IPS-18c (cell line): ENCODE measurements around the gene SESN1.
"Not testable (repeated sequence)": the region's sequence is repeated elsewhere in the genome, so short reads cannot be mapped to it uniquely, and the experiment has no call there.

Experiments used
- H3K4me3 ChIP-seq: 2 replicates; pipeline ENCODE4 v1.7.0; 2013; ENCODE audit warnings: low read depth, mild to moderate bottlenecking, low read length, moderate library complexity; ENCODE audit not compliant: insufficient read depth
- H3K9me3 ChIP-seq: one replicate; pipeline ENCODE4 v1.6.1; 2013; ENCODE audit warnings: mild to moderate bottlenecking, low read length, moderate library complexity; ENCODE audit not compliant: control insufficient read depth, insufficient read depth

SESN1 gene

GRCh38 chr6:109094416-109095035 lies at the start of gene SESN1:
SESN1 (minus strand) TSS chr6:109094846; CDS start chr6:109094073, 773 bp downstream.
- Histone ChIP-seq H3K9me3 (no peaks in the 10 kb centered on the region), H3K4me3 (peak within 1 kb of the TSS; percentile 67)

- Histone ChIP-seq H3K9me3 (no peaks in the 10 kb centered on the region), H3K4me3 (no peak overlapping the region)
Measured at GRCh38 chr6:109143191-109143590, 48.5 kb upstream of the SESN1 start.

GRCh38 chr6:109142067-109142466 lies 47.4 kb upstream of the SESN1 start:
- not testable (repeated sequence) for H3K4me3 ChIP-seq, H3K9me3 ChIP-seq

GRCh38 chr6:109139109-109139508 lies 44.5 kb upstream of the SESN1 start:
- Histone ChIP-seq H3K4me3 (no peak overlapping the region), H3K9me3 (no peaks in the 10 kb centered on the region)

- not testable (repeated sequence) for H3K4me3 ChIP-seq, H3K9me3 ChIP-seq
Measured at GRCh38 chr6:109136530-109136929, 41.9 kb upstream of the SESN1 start.

GRCh38 chr6:109136039-109136438 lies 41.4 kb upstream of the SESN1 start:
- H3K9me3 ChIP-seq, H3K4me3 ChIP-seq: not testable (repeated sequence)

- H3K9me3 ChIP-seq, H3K4me3 ChIP-seq: not testable (repeated sequence)
Measured at GRCh38 chr6:109135600-109135999, 41.0 kb upstream of the SESN1 start.

- no peaks in the 10 kb centered on the region for H3K9me3 ChIP-seq
- H3K4me3 ChIP-seq: no peak overlapping the region
Measured at GRCh38 chr6:109130065-109130464, 35.4 kb upstream of the SESN1 start.

- Histone ChIP-seq H3K9me3 (no peaks in the 10 kb centered on the region), H3K4me3 (no peak overlapping the region)
Measured at GRCh38 chr6:109125504-109125903, 30.9 kb upstream of the SESN1 start.

GRCh38 chr6:109124219-109124618 lies 29.6 kb upstream of the SESN1 start:
- H3K9me3 ChIP-seq: no peaks in the 10 kb centered on the region
- H3K4me3 ChIP-seq: no peak overlapping the region

- Histone ChIP-seq H3K9me3 (no peaks in the 10 kb centered on the region), H3K4me3 (no peak overlapping the region)
Measured at GRCh38 chr6:109121411-109121810, 26.8 kb upstream of the SESN1 start.

- Histone ChIP-seq H3K4me3 (no peak overlapping the region), H3K9me3 (no peaks in the 10 kb centered on the region)
Measured at GRCh38 chr6:109118871-109119354, 24.3 kb upstream of the SESN1 start.

GRCh38 chr6:109118337-109118736 lies 23.7 kb upstream of the SESN1 start:
- Histone ChIP-seq H3K9me3 (no peaks in the 10 kb centered on the region), H3K4me3 (no peak overlapping the region)

- no peaks in the 10 kb centered on the region for H3K9me3 ChIP-seq
- no peak overlapping the region for H3K4me3 ChIP-seq
Measured at GRCh38 chr6:109117346-109118035, 22.8 kb upstream of the SESN1 start.

- not testable (repeated sequence) for H3K4me3 ChIP-seq, H3K9me3 ChIP-seq
Measured at GRCh38 chr6:109112663-109113062, 18.0 kb upstream of the SESN1 start.

GRCh38 chr6:109109663-109110062 lies 15.0 kb upstream of the SESN1 start:
- not testable (repeated sequence) for H3K9me3 ChIP-seq

GRCh38 chr6:109105681-109106080 lies 11.0 kb upstream of the SESN1 start:
- Histone ChIP-seq H3K9me3 (no peaks in the 10 kb centered on the region), H3K4me3 (no peak overlapping the region)

More at GRCh38 chr6:109109663-109110062, 15.0 kb upstream of the SESN1 start:
- not testable (repeated sequence) for H3K4me3 ChIP-seq

- no peaks in the 10 kb centered on the region for H3K9me3 ChIP-seq
Measured at GRCh38 chr6:109104512-109104911, 9.9 kb upstream of the SESN1 start.

More at GRCh38 chr6:109104512-109104911, 9.9 kb upstream of the SESN1 start:
- H3K4me3 ChIP-seq: no peak overlapping the region
